ENCODE results near the gene LIPA.
A peak's percentile ranks its signal among the peaks of the same experiment; 100 is the strongest.

Gene LIPA

DNA sequence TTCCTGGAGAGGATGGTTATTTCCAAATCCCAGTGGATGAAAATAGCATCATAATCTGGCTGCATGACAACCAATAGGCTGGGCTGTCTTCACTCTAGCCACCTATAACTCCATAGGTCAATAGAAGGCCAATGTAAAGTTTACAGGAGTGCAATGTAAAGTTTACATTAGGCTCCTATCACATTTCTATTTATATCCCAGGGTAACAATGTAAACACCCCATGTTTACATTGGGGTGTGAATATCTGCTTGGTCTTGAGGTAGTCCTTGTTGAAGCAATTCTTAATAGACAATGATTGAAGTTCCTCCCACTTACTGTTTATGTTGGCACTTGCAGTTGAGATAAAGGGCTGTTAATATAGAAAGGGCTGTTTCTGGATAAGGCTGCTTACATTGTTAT is 65.9 kb downstream of the LIPA start:
- TF ChIP-seq, protein P1, sequence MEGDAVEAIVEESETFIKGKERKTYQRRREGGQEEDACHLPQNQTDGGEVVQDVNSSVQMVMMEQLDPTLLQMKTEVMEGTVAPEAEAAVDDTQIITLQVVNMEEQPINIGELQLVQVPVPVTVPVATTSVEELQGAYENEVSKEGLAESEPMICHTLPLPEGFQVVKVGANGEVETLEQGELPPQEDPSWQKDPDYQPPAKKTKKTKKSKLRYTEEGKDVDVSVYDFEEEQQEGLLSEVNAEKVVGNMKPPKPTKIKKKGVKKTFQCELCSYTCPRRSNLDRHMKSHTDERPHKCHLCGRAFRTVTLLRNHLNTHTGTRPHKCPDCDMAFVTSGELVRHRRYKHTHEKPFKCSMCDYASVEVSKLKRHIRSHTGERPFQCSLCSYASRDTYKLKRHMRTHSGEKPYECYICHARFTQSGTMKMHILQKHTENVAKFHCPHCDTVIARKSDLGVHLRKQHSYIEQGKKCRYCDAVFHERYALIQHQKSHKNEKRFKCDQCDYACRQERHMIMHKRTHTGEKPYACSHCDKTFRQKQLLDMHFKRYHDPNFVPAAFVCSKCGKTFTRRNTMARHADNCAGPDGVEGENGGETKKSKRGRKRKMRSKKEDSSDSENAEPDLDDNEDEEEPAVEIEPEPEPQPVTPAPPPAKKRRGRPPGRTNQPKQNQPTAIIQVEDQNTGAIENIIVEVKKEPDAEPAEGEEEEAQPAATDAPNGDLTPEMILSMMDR (IDR thresholded peaks at IDR 0.05; ENCODE audit: low read depth, low read length) = no peak
- DNase-seq (ENCODE audit: low read depth in 2 of 2) = no peak
- H3K4me3 ChIP-seq (replicated peaks in 1 of 2; ENCODE audit: low read depth in 2 of 2, low read length in 2 of 2) = no peak overlapping the region

DNA sequence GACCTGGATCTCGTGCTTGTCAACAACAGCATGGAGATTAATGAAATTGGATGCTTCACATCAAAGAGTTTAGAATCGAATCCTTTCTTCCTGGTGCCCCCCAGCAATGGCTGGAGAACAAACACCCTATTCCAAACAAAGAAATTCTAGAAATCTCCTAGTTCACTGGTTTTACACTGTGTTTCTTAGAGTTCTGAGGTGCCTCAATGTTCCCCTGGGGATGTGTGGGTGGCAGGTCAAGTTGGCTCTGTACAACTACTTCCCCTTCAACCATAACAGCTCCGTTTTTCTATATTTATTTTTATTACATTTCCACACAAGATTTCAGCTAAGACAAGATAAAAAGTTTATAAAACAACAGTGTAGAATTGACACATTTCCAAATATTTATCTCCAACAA is 66.9 kb downstream of the LIPA start:
- no peak for DNase-seq (ENCODE audit: low read depth in 2 of 2)
- H3K4me3 ChIP-seq (replicated peaks in 1 of 2; ENCODE audit: low read depth in 2 of 2, low read length in 2 of 2) = no peak overlapping the region
- TF ChIP-seq, protein P1 (IDR thresholded peaks at IDR 0.05; ENCODE audit: low read depth, low read length) = no peak

DNA sequence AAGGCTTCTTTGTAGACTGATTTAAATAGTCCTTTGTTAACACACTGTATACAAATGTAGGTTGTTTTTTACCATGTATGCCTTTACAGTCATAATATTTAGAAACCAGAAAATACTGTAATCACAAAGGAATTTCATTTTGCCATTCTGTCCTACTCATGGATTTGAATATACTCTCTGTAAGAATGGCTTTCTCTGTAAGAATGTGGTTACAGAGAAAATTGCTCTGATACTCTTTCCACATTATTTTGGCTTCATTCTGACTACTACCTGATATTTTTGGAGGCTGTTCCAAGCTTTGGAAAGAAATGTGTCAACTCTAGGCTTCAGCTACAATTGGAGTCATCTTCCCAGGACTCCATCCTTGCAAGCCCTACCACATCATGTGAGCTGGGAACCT is 68.0 kb downstream of the LIPA start:
- H3K4me3 ChIP-seq (replicated peaks in 1 of 2; ENCODE audit: low read depth in 2 of 2, low read length in 2 of 2) = no peak overlapping the region

DNA sequence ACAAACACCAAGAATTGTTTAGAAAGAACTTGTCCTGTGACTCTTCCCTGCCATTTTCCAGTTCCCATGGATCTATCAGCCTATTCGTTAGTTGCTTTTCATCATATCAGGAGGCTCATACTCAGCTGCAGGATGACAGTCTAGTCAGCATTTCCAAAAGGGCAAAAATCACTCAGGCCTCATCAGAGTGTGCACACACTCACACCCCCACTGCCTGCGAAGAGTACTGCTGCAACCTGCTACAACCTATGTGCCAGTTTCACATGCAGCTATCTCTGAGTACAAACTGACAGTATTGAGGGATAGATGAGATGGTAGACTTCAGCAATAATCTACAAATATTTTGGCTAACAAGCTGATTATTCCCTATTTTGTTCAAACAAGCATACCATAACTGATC is 68.7 kb downstream of the LIPA start:
- DNase-seq (ENCODE audit: low read depth in 2 of 2) = no peak
- H3K4me3 ChIP-seq (replicated peaks in 1 of 2; ENCODE audit: low read depth in 2 of 2, low read length in 2 of 2) = no peak overlapping the region
- TF ChIP-seq, protein P1 (IDR thresholded peaks at IDR 0.05; ENCODE audit: low read depth, low read length) = no peak

More for the DNA sequence above, 68.0 kb downstream of the LIPA start:
- peak in 1 of 2 donors; percentile 55 for DNase-seq (ENCODE audit: low read depth in 2 of 2)
- TF ChIP-seq, protein P1 (IDR thresholded peaks at IDR 0.05; ENCODE audit: low read depth, low read length) = no peak

DNA sequence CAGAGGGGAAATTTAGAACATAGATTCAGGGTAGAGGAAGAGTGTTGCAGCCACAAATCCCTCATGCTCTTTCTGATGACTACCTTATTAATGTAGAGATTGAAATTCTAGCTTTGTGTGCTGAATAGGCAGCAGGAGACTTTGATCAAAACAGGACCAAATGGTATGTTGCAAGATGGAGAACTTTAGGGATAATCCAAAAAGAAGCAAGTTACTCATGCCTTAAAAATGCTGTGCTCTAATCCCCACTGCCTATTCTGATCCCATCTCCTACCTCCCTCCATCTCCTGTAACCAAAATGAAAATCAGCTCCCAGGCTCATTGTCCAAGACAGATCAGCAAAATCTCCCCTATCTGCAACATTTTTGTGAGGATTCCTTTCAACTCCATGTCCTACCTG is 75.8 kb downstream of the LIPA start:
- DNase-seq (ENCODE audit: low read depth in 2 of 2) = no peak
- H3K4me3 ChIP-seq (replicated peaks in 1 of 2; ENCODE audit: low read depth in 2 of 2, low read length in 2 of 2) = no peak overlapping the region
- TF ChIP-seq, protein P1 (IDR thresholded peaks at IDR 0.05; ENCODE audit: low read depth, low read length) = no peak

DNA sequence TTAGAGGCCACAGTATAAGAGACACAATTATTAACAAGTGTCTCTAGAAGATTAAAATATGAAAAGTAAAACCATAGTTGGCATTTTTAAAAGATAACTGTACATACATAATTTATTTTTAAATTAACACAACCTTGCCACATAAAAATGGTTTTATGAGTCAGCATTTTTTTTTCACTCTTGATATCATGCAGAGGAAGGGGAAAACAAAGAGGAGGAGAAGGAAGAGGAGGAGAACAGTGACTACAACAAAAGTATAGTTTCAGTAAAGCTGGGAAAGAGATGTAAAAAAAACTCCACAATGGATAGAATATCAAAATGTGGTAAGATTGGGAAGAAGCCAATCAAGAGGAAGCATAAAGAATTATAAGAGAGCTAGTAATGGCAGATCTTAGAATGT is 78.5 kb downstream of the LIPA start:
- TF ChIP-seq, protein P1 (IDR thresholded peaks at IDR 0.05; ENCODE audit: low read depth, low read length) = no peak
- peak in 1 of 2 donors; percentile 31 for DNase-seq (ENCODE audit: low read depth in 2 of 2)
- no peak overlapping the region for H3K4me3 ChIP-seq (replicated peaks in 1 of 2; ENCODE audit: low read depth in 2 of 2, low read length in 2 of 2)

DNA sequence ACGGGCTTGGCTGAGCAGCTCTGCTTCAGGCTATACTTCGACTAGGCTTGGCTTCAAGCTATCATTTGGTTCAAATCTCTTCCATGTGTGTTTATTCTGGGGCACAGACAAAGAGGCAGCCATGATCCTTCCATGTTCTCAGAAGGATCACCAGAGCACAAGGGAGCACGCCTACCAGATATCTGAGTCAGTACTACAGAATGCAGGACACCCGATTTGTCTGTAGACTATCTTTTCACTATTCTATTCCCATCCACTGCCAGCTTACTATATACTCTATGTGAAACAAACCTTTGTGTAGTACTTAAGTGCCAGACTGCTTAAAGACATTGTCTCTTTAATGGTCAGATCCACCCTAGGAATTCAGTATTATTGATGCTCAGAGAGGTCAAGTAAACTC is 79.6 kb downstream of the LIPA start:
- DNase-seq (ENCODE audit: low read depth in 2 of 2) = peak in 1 of 2 donors; percentile 47
- H3K4me3 ChIP-seq (replicated peaks in 1 of 2; ENCODE audit: low read depth in 2 of 2, low read length in 2 of 2) = no peak overlapping the region
- TF ChIP-seq, protein P1 (IDR thresholded peaks at IDR 0.05; ENCODE audit: low read depth, low read length) = no peak
